Measurements from ENCODE around the gene CCDC159.
A peak's percentile ranks its signal among the peaks of the same experiment; 100 is the strongest.
"Not testable (repeated sequence)": the region's sequence is repeated elsewhere in the genome, so short reads cannot be mapped to it uniquely, and the experiment has no call there.

CCDC159 gene

DNA sequence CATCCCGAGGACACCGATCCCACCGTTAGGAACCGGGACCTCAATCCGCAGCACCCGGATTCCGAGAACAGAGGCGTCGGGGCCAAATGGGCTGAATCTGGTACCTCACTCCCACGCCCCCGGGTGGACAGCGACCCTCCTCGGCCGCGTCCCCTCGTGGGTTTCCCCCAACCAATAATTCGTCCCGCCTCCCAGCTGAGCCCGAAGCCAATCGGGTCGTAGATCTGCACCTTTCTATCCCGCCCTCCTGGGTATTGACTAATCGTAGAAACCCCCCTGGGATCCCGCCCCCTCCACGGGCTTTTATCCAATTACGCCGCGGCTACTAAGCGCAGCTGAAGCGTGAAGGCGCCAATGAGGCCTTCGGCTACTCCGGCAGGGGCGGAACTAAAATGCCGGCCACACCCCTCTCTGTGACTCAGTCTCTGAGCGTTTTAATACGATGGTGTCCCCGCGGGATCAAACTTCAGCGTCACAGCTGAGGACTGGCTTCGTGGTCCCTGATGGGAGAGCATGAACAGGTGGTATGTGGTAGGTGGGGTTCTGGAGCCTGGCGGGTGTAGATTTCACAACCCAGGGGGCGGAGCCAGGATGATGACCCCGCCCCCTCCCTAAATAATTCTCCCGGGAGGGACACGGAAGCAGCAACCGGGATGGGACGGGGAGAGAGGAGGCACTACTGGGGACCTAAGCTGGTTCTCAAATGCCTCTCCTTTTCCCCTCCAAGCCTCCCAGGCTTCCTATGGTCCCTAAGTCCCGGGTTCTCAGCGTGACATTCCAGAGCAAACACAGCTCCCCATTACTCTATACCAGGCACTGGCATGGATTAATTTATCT is at the start of gene CCDC159, which contains the start of gene TMEM205:
CCDC159 (plus strand) TSS at position 416 of the 837 bp plus-strand sequence; CDS start at position 504, 88 bp downstream.
TMEM205 (minus strand) TSS at position 165 of the 837 bp plus-strand sequence. CDS start 649 bp downstream, outside the sequence.
- TF ChIP-seq, protein P1, sequence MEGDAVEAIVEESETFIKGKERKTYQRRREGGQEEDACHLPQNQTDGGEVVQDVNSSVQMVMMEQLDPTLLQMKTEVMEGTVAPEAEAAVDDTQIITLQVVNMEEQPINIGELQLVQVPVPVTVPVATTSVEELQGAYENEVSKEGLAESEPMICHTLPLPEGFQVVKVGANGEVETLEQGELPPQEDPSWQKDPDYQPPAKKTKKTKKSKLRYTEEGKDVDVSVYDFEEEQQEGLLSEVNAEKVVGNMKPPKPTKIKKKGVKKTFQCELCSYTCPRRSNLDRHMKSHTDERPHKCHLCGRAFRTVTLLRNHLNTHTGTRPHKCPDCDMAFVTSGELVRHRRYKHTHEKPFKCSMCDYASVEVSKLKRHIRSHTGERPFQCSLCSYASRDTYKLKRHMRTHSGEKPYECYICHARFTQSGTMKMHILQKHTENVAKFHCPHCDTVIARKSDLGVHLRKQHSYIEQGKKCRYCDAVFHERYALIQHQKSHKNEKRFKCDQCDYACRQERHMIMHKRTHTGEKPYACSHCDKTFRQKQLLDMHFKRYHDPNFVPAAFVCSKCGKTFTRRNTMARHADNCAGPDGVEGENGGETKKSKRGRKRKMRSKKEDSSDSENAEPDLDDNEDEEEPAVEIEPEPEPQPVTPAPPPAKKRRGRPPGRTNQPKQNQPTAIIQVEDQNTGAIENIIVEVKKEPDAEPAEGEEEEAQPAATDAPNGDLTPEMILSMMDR (IDR thresholded peaks at IDR 0.05; ENCODE audit: low read depth, low read length, missing control alignments): no peak
- peak; percentile 98 for DNase-seq (ENCODE audit: extremely low read depth, low read depth)

GRCh38 chr19:11299946-11300810 is 46.1 kb upstream of the CCDC159 start:
- DNase-seq (ENCODE audit: extremely low read depth, low read depth): no peak
- TF ChIP-seq, protein P1 (IDR thresholded peaks at IDR 0.05; ENCODE audit: low read depth, low read length, missing control alignments): no peak
- no peak overlapping the region for H3K4me3 ChIP-seq (replicated peaks; ENCODE audit: low read depth, low read length)

More for the DNA sequence above, at the start of gene CCDC159, which contains the start of gene TMEM205:
- H3K4me3 ChIP-seq (replicated peaks; ENCODE audit: low read depth, low read length): peak within 1 kb of the TSS; percentile 71

DNA sequence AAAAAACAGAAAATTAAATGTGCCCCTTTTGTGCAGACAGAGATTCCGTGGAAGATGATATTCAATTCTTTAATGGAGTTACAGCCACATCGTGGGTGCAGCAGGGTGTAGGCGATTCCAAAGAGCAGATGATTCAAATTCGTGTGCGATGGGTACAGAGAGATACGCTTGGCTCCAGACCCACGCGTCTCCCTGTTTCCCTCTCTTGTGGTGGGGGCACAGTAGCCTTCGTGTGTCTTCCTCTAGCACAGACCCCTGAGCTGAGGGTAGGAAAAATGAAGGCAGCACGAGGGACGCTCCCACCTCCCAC is 45.6 kb upstream of the CCDC159 start:
- no peak overlapping the region for H3K4me3 ChIP-seq (replicated peaks; ENCODE audit: low read depth, low read length)
- DNase-seq (ENCODE audit: extremely low read depth, low read depth): no peak
- TF ChIP-seq, protein P1 (IDR thresholded peaks at IDR 0.05; ENCODE audit: low read depth, low read length, missing control alignments): no peak

GRCh38 chr19:11304936-11305335 is 41.4 kb upstream of the CCDC159 start:
- H3K4me3 ChIP-seq (replicated peaks; ENCODE audit: low read depth, low read length): no peak overlapping the region
- DNase-seq (ENCODE audit: extremely low read depth, low read depth): no peak
- TF ChIP-seq, protein P1 (IDR thresholded peaks at IDR 0.05; ENCODE audit: low read depth, low read length, missing control alignments): no peak

DNA sequence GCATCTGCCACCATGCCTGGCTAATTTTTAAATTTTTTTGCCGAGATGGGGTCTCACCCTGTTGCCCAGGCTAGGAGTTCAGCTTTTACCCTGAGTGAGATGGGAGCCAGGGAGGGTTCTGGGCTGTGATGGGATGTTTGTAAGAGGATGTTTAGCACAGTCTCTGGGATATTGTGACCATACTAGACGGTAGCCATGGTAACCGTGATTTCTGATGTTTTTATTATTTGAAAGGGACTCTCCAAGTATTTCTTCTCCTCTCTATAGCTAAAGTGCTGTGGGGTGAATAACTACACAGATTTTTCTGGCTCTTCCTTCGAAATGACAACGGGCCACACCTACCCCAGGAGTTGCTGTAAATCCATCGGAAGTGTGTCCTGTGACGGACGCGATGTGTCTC is 40.0 kb upstream of the CCDC159 start:
- no peak overlapping the region for H3K4me3 ChIP-seq (replicated peaks; ENCODE audit: low read depth, low read length)
- DNase-seq (ENCODE audit: extremely low read depth, low read depth): no peak
- TF ChIP-seq, protein P1 (IDR thresholded peaks at IDR 0.05; ENCODE audit: low read depth, low read length, missing control alignments): no peak

DNA sequence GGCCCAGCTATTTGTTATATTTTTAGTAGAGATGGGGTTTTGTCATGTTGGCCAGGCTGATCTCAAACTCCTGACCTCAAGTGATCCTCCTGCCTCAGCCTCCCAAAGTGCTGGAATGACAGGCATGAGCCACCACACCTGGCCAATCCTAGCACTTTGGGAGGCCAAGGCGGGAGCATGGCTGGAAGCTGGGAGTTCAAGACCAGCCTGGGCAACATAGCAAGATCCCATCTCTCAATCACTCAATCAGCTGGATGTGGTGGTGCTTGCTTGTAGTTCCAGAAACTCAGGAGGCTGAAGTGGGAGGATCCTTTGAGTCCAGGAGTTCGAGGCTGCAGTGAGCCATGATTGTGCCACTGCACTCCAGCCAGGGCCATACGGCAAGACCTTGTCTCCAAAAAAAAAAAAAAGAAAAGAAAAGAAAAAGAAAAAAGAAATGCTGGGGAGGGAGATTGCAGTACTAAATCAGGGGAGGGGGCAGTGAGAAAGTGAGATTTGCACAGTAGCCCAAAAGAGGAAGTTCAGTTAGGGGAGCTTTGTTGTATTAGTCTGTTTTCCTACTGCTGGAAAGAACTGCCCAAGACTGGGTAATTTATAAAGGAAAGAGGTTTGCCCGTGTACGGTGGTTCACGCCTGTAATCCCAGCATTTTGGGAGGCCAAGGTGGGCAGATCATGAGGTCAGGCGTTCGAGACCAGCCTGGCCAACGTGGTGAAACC is 25.9 kb upstream of the CCDC159 start:
- not testable (repeated sequence) for H3K4me3 ChIP-seq (replicated peaks; ENCODE audit: low read depth, low read length); DNase-seq (ENCODE audit: extremely low read depth, low read depth)
